ENCODE data around the gene TEX29.

DNA sequence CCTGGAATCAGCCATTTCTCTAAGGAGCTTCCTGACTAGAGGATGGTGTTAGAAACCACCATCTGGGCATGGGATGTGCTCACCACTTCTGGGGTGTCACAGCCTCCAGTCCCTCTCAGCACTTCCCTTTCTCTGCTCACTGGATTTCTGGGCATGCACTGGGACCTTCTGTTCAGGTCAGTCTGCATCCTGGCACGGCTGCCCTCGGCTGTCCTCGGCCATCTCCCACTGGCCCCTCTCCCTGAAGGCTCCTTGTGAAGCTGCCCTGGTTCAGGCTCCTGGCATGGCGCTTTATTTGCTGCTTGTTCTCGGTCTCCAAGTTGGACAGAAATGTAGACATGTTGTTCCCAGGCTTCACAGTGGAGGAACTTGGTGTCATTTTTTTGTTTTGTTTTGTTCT lies 60.0 kb downstream of the TEX29 start:
- TF ChIP-seq POLR2AphosphoS5 (IDR thresholded peaks at IDR 0.05), result no peak
- TF ChIP-seq, protein P1, sequence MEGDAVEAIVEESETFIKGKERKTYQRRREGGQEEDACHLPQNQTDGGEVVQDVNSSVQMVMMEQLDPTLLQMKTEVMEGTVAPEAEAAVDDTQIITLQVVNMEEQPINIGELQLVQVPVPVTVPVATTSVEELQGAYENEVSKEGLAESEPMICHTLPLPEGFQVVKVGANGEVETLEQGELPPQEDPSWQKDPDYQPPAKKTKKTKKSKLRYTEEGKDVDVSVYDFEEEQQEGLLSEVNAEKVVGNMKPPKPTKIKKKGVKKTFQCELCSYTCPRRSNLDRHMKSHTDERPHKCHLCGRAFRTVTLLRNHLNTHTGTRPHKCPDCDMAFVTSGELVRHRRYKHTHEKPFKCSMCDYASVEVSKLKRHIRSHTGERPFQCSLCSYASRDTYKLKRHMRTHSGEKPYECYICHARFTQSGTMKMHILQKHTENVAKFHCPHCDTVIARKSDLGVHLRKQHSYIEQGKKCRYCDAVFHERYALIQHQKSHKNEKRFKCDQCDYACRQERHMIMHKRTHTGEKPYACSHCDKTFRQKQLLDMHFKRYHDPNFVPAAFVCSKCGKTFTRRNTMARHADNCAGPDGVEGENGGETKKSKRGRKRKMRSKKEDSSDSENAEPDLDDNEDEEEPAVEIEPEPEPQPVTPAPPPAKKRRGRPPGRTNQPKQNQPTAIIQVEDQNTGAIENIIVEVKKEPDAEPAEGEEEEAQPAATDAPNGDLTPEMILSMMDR (IDR thresholded peaks at IDR 0.05; ENCODE audit: poor library complexity, severe bottlenecking), result no peak
- TF ChIP-seq EZH2 (IDR thresholded peaks at IDR 0.05; ENCODE audit: borderline replicate concordance, insufficient read depth, low read length, poor library complexity, severe bottlenecking), result no peak
- no peak for TF ChIP-seq EP300 (conservative IDR thresholded peaks at IDR 0.05; ENCODE audit: poor library complexity, severe bottlenecking)
- no peak for TF ChIP-seq TAF1 (IDR thresholded peaks at IDR 0.05; ENCODE audit: low read depth)
- TF ChIP-seq SMC3 (conservative IDR thresholded peaks at IDR 0.05; ENCODE audit: poor library complexity), result no peak
